LNCAP (cell line): ENCODE results near the gene PTPRN2.

Experiments
- TF ChIP-seq, protein P1 (sequence below): fragments of 450-650 bp; IDR thresholded peaks from 2 replicates; pipeline ENCODE4 v1.5.1; 2017; ENCODE audit warnings: mild to moderate bottlenecking

PTPRN2 gene

GRCh38 chr7:157977306-157977705 lies 610.3 kb downstream of the PTPRN2 start:
- TF ChIP-seq, protein P1, sequence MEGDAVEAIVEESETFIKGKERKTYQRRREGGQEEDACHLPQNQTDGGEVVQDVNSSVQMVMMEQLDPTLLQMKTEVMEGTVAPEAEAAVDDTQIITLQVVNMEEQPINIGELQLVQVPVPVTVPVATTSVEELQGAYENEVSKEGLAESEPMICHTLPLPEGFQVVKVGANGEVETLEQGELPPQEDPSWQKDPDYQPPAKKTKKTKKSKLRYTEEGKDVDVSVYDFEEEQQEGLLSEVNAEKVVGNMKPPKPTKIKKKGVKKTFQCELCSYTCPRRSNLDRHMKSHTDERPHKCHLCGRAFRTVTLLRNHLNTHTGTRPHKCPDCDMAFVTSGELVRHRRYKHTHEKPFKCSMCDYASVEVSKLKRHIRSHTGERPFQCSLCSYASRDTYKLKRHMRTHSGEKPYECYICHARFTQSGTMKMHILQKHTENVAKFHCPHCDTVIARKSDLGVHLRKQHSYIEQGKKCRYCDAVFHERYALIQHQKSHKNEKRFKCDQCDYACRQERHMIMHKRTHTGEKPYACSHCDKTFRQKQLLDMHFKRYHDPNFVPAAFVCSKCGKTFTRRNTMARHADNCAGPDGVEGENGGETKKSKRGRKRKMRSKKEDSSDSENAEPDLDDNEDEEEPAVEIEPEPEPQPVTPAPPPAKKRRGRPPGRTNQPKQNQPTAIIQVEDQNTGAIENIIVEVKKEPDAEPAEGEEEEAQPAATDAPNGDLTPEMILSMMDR: no peak

GRCh38 chr7:157976406-157976805 lies 611.2 kb downstream of the PTPRN2 start:
- TF ChIP-seq, protein P1: no peak

DNA sequence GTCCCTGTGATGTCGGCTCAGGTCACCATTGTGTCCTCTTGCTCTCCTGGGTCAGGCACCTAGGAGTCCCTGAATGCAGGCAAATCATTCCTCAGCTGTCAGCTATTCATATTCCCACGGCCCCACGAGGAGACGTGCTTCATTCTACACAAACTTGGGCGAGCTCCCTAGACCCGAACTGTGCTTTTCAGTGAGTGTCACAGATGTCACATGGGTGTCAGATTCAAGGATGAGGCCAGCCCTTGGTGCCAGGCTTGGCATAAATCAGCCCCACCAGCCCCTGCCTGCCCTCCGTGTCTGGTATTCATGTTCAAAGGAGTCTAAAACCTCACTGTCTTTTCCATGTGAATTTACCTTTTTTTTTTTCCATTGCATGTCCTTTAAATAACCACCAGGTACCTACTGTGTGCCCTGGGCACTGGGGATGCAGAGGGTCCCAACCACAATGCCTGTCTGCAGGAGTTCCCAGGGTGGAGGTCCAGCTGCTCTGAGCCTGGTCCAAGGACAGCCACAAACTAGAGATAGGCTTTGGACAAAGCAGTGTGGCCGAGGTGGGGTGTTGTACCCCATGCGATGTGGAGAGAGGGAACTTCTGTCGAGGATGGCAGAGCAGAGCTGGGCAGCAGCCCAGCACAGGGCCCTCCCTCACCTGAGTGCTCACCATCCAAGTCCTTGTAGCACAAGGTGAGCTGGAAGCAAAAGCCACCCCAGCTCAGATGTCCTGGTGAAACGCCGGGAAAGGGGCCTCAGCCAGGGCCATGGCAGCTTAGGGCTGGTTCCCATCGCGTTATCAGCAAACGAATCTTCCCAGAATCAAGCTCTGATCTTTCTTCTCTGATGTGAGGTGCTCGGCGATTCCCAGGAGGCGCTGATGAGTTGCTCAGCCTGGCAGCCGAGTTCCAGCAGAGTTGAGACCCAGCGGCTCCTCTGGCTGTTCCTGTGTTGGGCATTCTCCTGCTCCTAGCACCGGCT lies 611.9 kb downstream of the PTPRN2 start:
- TF ChIP-seq, protein P1: no peak

DNA sequence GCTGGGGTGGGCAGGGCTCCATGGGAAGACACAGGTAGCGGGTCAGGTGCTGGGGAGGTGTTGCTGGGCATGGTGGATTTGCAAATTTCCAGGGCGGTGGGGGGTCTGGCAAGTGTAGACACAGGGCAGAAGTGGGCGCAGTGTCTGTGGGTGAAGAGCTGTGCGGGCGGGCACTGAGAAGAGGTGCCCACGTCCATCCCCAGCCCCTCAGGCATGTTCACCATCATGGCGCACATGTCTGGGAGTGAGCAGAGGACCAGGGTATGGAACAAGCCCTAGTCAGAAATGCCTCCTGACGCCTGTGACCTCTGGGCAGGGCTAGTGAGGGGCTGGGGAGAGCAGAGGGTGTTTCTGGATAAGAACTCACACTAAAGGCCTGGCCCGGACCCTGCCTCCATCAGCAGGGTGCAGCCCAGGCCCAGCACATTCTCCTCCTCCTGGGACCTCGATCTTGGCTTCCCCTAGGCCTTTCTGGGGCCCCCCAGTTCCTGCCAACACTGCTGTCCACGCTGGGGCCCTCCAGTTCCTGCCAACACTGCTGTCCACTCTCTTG lies 612.9 kb downstream of the PTPRN2 start:
- TF ChIP-seq, protein P1: no peak

DNA sequence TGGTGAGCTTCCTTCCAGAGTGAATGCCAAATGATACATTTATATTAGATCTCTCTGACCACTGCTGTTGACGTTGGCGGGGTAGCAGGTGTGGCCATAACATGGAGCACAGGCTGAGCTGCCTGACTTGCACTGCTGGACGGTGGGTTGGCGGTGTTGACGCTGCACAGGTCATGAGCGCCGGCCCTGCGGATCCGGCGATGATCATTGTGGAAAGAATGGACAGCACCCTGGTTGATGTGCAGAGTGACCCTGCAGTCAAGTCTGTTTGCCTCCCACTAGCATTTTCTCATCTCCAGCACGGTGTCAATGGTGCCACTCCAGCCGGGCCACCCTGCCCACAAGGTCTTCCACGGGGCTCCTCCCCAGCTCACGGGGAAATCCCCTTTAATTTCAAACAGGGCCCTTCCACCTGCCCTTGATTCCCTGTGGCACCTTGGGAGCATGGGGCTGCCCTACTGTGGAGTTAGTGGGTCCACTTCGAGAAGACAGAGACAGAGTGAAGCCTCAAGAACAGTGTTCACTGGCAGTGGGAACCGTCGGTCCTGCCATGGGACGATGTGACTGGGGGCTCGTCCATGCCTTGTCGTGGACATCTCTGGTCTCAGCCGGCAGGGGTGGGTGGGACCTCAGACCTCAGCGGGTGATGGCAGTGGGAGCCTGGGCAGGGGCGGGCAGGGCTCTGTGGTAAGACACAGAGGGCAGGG lies 613.5 kb downstream of the PTPRN2 start:
- TF ChIP-seq, protein P1: no peak

DNA sequence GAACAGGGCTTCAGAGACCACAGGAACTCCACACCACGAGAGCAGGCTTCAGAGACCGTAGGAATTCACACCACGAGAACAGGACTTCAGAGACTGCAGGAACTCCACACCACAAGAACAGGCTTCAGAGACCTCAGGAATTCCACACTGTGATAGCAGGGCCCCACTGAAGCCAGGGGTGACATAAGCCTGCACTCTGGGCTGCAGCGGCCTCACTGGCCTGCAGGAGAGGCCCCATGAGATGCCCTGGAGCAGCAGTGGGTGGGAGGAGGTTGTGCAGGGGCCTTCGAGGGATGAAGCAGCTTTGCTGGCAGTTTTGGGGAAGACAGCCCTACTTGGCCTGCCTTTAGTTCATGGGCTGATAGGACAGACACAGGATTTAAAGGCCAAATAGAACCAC lies 614.7 kb downstream of the PTPRN2 start:
- TF ChIP-seq, protein P1: no peak

- TF ChIP-seq, protein P1: no peak
These were observed 616.1 kb downstream of the PTPRN2 start for GRCh38 chr7:157971501-157971900.
